HepG2 (cell line): ENCODE data around the gene NECTIN3. TPM values are rescaled to one million over a fixed set of nuclear protein-coding genes. Genes with fewer than 3 reads are reported as not detected.

Experiments used
- ARHGAP35 ChIP-seq: sonication (generic); formaldehyde crosslinking; IDR thresholded peaks from 2 replicates; pipeline ENCODE4 v1.9.0; 2022; ENCODE audit warnings: mild to moderate bottlenecking, inconsistent platforms, moderate library complexity, missing genetic modification reagents, borderline replicate concordance
- ELF1 ChIP-seq: sonication (generic); formaldehyde crosslinking; IDR thresholded peaks from 2 replicates; pipeline ENCODE4 v1.4.0; 2020; ENCODE audit warnings: missing genetic modification reagents
- HMG20A ChIP-seq: IDR thresholded peaks from 2 replicates; pipeline ENCODE4 v1.6.1; 2016; ENCODE audit warnings: borderline replicate concordance
- MEIS1 ChIP-seq: sonication (generic); formaldehyde crosslinking; IDR thresholded peaks from 2 replicates; pipeline ENCODE4 v1.9.0; 2021; ENCODE audit warnings: mild to moderate bottlenecking, missing genetic modification reagents, moderate library complexity, borderline replicate concordance
- PHB2 ChIP-seq: fragments of 450-650 bp; IDR thresholded peaks from 2 replicates; pipeline ENCODE4 v1.6.1; 2018; ENCODE audit not compliant: partially characterized antibody
- RELA ChIP-seq: sonication (generic); formaldehyde crosslinking; IDR thresholded peaks from 2 replicates; pipeline ENCODE4 v1.4.0; 2020; ENCODE audit warnings: missing genetic modification reagents
- RFX1 ChIP-seq: fragments of 450-650 bp; IDR thresholded peaks from 2 replicates; pipeline ENCODE4 v1.6.1; 2017
- SP2 ChIP-seq: sonication (generic); formaldehyde crosslinking; IDR thresholded peaks from 2 replicates; pipeline ENCODE4 v1.5.1; 2020; ENCODE audit warnings: mild to moderate bottlenecking, missing genetic modification reagents
- TCF7 ChIP-seq: sonication (generic); IDR thresholded peaks from 2 replicates; pipeline ENCODE4 v1.6.1; 2016; ENCODE audit warnings: antibody characterized with exemption, low read depth
- ZBTB7B ChIP-seq: sonication (generic); formaldehyde crosslinking; IDR thresholded peaks from 2 replicates; pipeline ENCODE4 v1.4.0; 2020; ENCODE audit warnings: missing genetic modification reagents
- ZNF124 ChIP-seq: sonication (generic); formaldehyde crosslinking; IDR thresholded peaks from 2 replicates; pipeline ENCODE4 v1.4.0; 2020; ENCODE audit warnings: missing genetic modification reagents
- ZNF136 ChIP-seq: sonication (generic); formaldehyde crosslinking; IDR thresholded peaks from 2 replicates; pipeline ENCODE4 v1.8.1; 2022; ENCODE audit warnings: low read depth, mild to moderate bottlenecking, moderate library complexity, missing genetic modification reagents
- ZNF20 ChIP-seq: sonication (generic); formaldehyde crosslinking; IDR thresholded peaks from 2 replicates; pipeline ENCODE4 v1.4.0; 2020; ENCODE audit warnings: mild to moderate bottlenecking, moderate library complexity, missing genetic modification reagents
- ZNF562 ChIP-seq: sonication (generic); formaldehyde crosslinking; IDR thresholded peaks from 2 replicates; pipeline ENCODE4 v1.8.0; 2022; ENCODE audit warnings: missing genetic modification reagents, borderline replicate concordance
- polyA plus RNA-seq, 8 experiments: library from polyadenylated mRNA; depleted of rRNA in 3 of 8; stranded (reverse) in 7 of 8; unstranded in 1 of 8; fragments of >200 nt; fragmentation: Illumina TruSeq in 4 of 8; extraction: Trizol in 4 of 8; gene quantifications; 2 replicates each; pipeline versions ENCODE4 v1.2.1 to v1.2.3, GENCODE V29; 2011 to 2016; ENCODE audit warnings: low read depth in 4 of 8, missing spikeins in 1 of 8, mixed read lengths in 1 of 8; ENCODE audit not compliant: insufficient read depth in 1 of 8
- total RNA-seq, 5 experiments: library from RNA; depleted of rRNA; stranded (reverse); fragments of >200 nt; fragmentation: Illumina TruSeq; extraction: Trizol; gene quantifications; 2 replicates each; pipeline ENCODE4 v1.2.3, GENCODE V29; 2016; ENCODE audit warnings: low read depth in 1 of 5
- TF ChIP-seq, protein P1 (sequence below): IDR thresholded peaks from 2 replicates; pipeline ENCODE4 v1.6.1; 2016; ENCODE audit warnings: mild to moderate bottlenecking
- TF ChIP-seq, protein P2 (sequence below): sonication (generic); formaldehyde crosslinking; IDR thresholded peaks from 2 replicates; pipeline ENCODE4 v1.9.0; 2021; ENCODE audit warnings: mild to moderate bottlenecking, missing genetic modification reagents
- TF ChIP-seq, protein P3 (sequence below): sonication (generic); formaldehyde crosslinking; IDR thresholded peaks from 2 replicates; pipeline ENCODE4 v1.4.0; 2020; ENCODE audit warnings: missing genetic modification reagents
- TF ChIP-seq, protein P4 (sequence below): sonication (generic); formaldehyde crosslinking; IDR thresholded peaks from 2 replicates; pipeline ENCODE4 v1.8.1; 2022; ENCODE audit warnings: low read depth, mild to moderate bottlenecking, missing genetic modification reagents

NECTIN3 gene
- total and polyA plus RNA-seq, 2 of the 13 experiments (the other 11 are each of a cell fraction or from before 2014, with no cell fraction given): 10.4 to 45.1 TPM

DNA sequence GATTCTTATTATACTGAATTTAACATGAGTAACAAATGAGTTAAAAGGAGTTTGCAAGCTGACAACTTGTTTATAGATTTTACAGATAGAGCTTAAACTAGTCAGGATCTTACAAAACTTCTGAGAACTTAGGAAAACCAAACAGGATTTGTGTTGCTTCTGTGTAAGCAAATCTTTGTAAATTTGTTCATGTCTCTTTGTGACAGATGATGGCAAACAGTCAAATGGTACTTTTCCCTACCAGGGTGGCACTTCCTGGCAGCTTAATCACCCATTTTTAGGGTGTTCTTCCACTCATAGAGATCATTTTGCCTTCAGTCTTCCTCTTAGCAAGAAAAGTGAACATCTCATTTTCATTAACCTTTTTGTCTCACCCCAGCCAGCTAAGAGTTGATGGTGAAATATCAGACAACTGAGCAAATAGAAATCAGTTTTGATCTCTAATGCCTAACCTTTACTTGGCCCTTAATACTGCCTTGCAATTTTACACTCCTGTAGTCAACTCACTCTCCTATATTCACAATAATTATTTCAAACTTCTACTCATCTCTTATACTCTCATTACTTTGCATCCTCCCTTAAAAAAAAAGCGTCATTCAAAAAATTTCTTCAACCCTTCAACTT, 23.7 kb upstream of the NECTIN3 start (continued):
- TF ChIP-seq, protein P1, sequence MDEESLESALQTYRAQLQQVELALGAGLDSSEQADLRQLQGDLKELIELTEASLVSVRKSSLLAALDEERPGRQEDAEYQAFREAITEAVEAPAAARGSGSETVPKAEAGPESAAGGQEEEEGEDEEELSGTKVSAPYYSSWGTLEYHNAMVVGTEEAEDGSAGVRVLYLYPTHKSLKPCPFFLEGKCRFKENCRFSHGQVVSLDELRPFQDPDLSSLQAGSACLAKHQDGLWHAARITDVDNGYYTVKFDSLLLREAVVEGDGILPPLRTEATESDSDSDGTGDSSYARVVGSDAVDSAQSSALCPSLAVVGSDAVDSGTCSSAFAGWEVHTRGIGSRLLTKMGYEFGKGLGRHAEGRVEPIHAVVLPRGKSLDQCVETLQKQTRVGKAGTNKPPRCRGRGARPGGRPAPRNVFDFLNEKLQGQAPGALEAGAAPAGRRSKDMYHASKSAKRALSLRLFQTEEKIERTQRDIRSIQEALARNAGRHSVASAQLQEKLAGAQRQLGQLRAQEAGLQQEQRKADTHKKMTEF (CRISPR knock-in tag): peak; percentile 22; the same call in 1 of the 2 replicates
- TF ChIP-seq MEIS1 (CRISPR knock-in tag) (no peak), ARHGAP35 (no peak), HMG20A (peak; percentile 29; the same call in 1 of the 2 replicates), SP2 (CRISPR knock-in tag) (no peak), ZBTB7B (no peak), RFX1 (no peak), ZNF124 (CRISPR knock-in tag) (no peak), ZNF20 (CRISPR knock-in tag) (no peak), TCF7 (peak; percentile 29; the same call in 1 of the 2 replicates), ZNF562 (CRISPR knock-in tag) (no peak), ZNF136 (no peak), ELF1 (CRISPR knock-in tag) (no peak), RELA (CRISPR knock-in tag) (no peak), PHB2 (no peak)
- TF ChIP-seq, protein P2, sequence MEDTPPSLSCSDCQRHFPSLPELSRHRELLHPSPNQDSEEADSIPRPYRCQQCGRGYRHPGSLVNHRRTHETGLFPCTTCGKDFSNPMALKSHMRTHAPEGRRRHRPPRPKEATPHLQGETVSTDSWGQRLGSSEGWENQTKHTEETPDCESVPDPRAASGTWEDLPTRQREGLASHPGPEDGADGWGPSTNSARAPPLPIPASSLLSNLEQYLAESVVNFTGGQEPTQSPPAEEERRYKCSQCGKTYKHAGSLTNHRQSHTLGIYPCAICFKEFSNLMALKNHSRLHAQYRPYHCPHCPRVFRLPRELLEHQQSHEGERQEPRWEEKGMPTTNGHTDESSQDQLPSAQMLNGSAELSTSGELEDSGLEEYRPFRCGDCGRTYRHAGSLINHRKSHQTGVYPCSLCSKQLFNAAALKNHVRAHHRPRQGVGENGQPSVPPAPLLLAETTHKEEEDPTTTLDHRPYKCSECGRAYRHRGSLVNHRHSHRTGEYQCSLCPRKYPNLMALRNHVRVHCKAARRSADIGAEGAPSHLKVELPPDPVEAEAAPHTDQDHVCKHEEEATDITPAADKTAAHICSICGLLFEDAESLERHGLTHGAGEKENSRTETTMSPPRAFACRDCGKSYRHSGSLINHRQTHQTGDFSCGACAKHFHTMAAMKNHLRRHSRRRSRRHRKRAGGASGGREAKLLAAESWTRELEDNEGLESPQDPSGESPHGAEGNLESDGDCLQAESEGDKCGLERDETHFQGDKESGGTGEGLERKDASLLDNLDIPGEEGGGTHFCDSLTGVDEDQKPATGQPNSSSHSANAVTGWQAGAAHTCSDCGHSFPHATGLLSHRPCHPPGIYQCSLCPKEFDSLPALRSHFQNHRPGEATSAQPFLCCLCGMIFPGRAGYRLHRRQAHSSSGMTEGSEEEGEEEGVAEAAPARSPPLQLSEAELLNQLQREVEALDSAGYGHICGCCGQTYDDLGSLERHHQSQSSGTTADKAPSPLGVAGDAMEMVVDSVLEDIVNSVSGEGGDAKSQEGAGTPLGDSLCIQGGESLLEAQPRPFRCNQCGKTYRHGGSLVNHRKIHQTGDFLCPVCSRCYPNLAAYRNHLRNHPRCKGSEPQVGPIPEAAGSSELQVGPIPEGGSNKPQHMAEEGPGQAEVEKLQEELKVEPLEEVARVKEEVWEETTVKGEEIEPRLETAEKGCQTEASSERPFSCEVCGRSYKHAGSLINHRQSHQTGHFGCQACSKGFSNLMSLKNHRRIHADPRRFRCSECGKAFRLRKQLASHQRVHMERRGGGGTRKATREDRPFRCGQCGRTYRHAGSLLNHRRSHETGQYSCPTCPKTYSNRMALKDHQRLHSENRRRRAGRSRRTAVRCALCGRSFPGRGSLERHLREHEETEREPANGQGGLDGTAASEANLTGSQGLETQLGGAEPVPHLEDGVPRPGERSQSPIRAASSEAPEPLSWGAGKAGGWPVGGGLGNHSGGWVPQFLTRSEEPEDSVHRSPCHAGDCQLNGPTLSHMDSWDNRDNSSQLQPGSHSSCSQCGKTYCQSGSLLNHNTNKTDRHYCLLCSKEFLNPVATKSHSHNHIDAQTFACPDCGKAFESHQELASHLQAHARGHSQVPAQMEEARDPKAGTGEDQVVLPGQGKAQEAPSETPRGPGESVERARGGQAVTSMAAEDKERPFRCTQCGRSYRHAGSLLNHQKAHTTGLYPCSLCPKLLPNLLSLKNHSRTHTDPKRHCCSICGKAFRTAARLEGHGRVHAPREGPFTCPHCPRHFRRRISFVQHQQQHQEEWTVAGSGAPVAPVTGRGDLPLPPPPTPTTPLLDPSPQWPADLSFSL (CRISPR knock-in tag): no peak
- TF ChIP-seq, protein P3, sequence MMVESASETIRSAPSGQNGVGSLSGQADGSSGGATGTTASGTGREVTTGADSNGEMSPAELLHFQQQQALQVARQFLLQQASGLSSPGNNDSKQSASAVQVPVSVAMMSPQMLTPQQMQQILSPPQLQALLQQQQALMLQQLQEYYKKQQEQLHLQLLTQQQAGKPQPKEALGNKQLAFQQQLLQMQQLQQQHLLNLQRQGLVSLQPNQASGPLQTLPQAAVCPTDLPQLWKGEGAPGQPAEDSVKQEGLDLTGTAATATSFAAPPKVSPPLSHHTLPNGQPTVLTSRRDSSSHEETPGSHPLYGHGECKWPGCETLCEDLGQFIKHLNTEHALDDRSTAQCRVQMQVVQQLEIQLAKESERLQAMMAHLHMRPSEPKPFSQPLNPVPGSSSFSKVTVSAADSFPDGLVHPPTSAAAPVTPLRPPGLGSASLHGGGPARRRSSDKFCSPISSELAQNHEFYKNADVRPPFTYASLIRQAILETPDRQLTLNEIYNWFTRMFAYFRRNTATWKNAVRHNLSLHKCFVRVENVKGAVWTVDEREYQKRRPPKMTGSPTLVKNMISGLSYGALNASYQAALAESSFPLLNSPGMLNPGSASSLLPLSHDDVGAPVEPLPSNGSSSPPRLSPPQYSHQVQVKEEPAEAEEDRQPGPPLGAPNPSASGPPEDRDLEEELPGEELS: peak; percentile 31; the same call in 1 of the 2 replicates
- TF ChIP-seq, protein P4, sequence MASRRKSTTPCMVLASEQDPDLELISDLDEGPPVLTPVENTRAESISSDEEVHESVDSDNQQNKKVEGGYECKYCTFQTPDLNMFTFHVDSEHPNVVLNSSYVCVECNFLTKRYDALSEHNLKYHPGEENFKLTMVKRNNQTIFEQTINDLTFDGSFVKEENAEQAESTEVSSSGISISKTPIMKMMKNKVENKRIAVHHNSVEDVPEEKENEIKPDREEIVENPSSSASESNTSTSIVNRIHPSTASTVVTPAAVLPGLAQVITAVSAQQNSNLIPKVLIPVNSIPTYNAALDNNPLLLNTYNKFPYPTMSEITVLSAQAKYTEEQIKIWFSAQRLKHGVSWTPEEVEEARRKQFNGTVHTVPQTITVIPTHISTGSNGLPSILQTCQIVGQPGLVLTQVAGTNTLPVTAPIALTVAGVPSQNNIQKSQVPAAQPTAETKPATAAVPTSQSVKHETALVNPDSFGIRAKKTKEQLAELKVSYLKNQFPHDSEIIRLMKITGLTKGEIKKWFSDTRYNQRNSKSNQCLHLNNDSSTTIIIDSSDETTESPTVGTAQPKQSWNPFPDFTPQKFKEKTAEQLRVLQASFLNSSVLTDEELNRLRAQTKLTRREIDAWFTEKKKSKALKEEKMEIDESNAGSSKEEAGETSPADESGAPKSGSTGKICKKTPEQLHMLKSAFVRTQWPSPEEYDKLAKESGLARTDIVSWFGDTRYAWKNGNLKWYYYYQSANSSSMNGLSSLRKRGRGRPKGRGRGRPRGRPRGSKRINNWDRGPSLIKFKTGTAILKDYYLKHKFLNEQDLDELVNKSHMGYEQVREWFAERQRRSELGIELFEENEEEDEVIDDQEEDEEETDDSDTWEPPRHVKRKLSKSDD (CRISPR knock-in tag): no peak
